Measurements from ENCODE around the gene NEK8.
"Not testable (repeated sequence)": the region's sequence is repeated elsewhere in the genome, so short reads cannot be mapped to it uniquely, and the experiment has no call there.

NEK8 gene

GRCh38 chr17:28710861-28711722 lies 17.5 kb upstream of the NEK8 start:
- DNase-seq (ENCODE audit: low read depth in 3 of 3, low spot score in 1 of 3) = peak; percentile 76 to 93 (median 80)

- DNase-seq (ENCODE audit: low read depth in 3 of 3, low spot score in 1 of 3) = no peak
These were observed 16.9 kb upstream of the NEK8 start, which contains the start of gene PROCA1 for GRCh38 chr17:28711723-28712031. Gene PROCA1 (minus strand): TSS chr17:28711888. CDS start chr17:28711660, 228 bp downstream.

DNA sequence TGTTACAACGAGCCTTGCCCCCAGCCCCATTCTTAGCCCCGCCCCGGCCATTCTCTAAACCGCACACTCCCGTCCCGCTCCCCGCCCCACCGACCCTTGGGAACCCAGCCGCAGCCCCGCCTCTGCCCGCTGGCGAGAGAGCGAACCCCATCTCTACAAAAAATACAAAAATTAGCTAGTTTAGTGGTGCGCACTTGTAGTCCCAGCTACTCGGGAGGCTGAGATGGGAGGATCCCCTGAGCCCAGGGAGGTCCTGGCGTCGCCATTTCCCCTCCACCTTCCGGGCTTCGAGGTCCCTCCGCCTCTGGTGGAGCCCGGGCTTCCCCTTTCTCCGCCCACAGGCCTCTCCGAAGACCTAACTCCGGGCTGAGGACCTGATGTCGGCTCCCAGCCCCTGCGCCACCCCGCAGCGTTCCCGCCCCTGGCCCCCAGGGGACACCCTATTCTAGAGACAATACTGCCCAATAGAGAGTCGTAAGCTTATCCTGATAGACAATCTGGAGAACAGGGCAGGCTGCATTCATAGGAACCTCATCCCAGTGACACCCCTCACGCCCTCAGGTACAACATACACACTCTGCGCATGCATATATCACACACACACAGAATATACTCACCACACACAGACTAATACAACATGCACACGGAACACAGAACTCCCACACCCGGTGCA lies 16.4 kb upstream of the NEK8 start:
- peak in 2 of 3 donors; percentile 37 to 57 for DNase-seq (ENCODE audit: low read depth in 3 of 3, low spot score in 1 of 3)

DNA sequence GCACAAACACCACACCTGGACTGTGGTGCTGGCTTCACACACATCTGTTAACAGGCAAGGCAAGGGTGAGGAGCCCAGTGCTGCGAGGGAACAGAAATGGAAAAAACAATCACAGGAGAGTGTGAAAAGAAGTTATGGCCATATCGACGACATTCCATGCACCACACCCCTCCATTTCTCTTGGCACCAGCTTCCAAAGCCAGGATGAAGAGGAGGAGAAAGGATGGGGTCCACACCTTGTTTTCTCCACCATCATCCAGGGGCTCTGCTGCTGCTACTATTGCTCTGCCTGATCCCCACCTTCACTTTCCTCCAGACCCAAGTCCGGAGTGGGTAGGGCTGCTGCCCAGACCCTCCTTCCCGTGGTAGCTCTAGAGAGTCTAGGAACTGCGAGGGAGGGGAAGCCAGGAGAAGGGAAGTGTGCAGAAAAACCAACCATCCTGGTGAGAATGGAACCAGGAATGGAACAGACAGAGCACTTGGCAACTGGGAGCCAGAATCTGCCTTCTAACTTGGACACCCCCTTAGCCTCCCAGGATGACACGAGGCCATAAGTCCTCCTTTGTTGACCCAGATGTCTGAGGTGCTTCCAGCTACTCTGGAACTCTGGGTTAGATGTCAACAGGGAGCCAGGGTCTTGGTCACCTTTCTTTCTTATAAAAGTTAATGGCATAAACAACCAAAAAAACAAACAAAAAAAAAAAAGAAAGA lies 15.7 kb upstream of the NEK8 start:
- DNase-seq (ENCODE audit: low read depth in 3 of 3, low spot score in 1 of 3) = no peak

- no peak for DNase-seq (ENCODE audit: low read depth in 3 of 3, low spot score in 1 of 3)
These were observed 14.3 kb upstream of the NEK8 start for GRCh38 chr17:28714281-28714680.

- DNase-seq (ENCODE audit: low read depth in 3 of 3, low spot score in 1 of 3) = no peak
These were observed 13.4 kb upstream of the NEK8 start for GRCh38 chr17:28715217-28715616.

- no peak for DNase-seq (ENCODE audit: low read depth in 3 of 3, low spot score in 1 of 3)
These were observed 11.6 kb upstream of the NEK8 start for GRCh38 chr17:28716740-28717577.

GRCh38 chr17:28717578-28718332 lies 10.8 kb upstream of the NEK8 start, which contains the start of gene RAB34:
Gene RAB34 (minus strand): TSS chr17:28717868. CDS start chr17:28717266, 602 bp downstream.
- DNase-seq (ENCODE audit: low read depth in 3 of 3, low spot score in 1 of 3) = no peak

- no peak for DNase-seq (ENCODE audit: low read depth in 3 of 3, low spot score in 1 of 3)
These were observed 10.1 kb upstream of the NEK8 start for GRCh38 chr17:28718333-28719020.

GRCh38 chr17:28719021-28719433 lies 9.6 kb upstream of the NEK8 start:
- no peak for DNase-seq (ENCODE audit: low read depth in 3 of 3, low spot score in 1 of 3)

GRCh38 chr17:28720247-28720996 lies 8.2 kb upstream of the NEK8 start:
- no peak for DNase-seq (ENCODE audit: low read depth in 3 of 3, low spot score in 1 of 3)

DNA sequence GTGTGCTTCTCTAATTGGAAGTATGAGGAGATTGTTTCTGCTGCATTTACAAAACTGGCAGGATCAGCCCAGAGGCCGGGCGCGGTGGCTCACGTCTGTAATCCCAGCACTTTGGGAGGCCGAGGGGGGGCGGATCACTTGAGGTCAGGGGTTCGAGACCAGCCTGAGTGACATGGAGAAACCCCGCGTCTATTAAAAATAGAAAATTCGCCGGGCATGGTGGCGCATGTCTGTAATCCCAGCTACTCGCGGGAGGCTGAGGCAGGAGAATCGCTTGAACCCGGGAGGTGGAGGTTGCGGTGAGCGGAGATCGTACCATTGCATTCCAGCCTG lies 7.6 kb upstream of the NEK8 start:
- DNase-seq (ENCODE audit: low read depth in 3 of 3, low spot score in 1 of 3) = not testable (repeated sequence)

DNA sequence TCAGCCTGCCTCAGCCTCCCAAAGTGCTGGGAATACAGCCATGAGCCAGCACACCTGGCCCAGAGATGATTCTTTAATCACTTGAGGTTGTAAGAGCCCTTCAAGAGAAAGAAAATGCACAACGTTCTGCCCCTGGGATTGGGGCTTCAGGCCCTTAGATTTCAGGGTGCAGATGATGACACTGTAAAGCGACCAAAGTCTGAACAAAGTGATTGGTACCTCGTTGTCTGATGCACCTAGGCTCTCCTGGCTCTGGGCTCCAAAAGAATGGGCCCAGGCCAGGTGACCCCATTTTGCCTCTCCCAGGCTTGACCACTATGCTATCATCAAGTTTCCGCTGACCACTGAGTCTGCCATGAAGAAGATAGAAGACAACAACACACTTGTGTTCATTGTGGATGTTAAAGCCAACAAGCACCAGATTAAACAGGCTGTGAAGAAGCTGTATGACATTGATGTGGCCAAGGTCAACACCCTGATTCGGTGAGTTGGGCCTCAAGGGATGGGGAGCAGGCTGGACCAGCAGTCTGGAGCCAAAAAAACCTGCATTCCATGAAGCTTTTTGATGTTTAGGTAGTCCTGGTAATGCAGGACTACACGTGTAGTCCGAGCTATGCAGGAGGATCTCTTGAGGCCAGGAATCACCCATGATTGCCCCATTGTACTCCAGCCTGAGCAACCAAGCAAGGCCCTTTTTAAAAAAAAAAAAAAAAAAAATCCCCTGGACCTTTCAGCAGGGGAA lies 6.0 kb upstream of the NEK8 start:
- no peak for DNase-seq (ENCODE audit: low read depth in 3 of 3, low spot score in 1 of 3)

DNA sequence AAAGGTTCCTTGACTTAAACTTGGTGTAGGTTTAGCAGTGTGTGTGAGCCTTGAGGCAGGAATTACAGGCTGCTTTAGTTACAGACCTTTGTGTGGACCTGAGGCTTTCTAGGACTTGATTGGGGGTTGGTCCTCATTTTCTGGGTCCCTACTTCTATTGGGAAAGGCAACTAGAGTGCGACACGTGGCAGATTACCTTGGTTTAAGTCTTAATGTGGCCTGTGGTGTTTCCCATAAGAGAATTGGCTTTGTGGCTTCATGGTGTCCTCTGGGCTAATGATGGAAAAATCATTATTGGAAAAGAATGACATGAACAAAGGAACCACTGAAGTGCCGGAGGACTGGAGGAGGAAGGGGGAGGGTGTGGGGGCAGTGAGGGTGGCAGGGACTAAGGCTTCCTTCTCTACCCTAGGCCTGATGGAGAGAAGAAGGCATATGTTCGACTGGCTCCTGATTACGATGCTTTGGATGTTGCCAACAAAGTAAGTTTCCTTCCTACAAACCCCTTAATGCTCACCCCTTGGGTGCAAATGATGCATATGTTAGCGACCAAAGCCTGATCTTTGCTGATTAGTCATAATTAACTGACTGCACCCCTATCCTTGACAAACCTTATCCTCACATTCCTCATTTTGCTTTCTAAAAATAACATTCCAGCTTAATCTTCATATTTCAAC lies 5.3 kb upstream of the NEK8 start:
- no peak for DNase-seq (ENCODE audit: low read depth in 3 of 3, low spot score in 1 of 3)

- DNase-seq (ENCODE audit: low read depth in 3 of 3, low spot score in 1 of 3) = not testable (repeated sequence)
These were observed 4.6 kb upstream of the NEK8 start for GRCh38 chr17:28723836-28724499.

DNA sequence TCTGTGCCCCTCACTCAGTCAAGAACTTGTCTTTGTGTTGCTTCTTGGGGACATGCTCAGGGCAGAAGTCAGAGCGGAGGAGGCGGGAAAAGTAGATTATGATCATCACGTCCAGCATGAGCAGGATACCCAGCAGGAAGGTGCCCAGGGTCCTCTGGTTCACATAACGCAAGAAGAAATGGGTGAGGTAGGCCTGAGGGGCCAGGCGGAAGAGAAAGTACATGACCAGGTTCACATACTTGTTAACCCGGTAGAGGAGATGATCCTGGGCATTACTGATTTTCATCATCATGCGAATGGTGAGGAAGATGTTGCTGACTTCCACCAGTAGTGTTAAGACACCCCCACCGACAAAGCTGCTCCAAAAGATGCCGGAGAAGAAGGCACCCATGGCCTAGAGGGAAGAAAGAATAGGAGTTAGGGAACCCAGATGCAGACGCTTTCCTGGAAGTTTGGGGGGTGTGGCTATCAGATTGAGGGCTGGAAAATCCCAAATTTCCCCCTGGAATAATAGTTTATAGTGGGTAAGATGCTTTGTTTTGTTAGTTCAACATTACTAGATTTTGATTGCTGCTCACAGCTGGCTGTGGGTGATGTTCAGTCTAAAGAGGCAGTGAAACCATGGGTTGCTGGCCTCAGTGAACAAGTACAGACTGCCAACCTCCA lies 4.0 kb upstream of the NEK8 start:
- no peak for DNase-seq (ENCODE audit: low read depth in 3 of 3, low spot score in 1 of 3)

Data from stimulated activated CD4-positive, alpha-beta T cell treated with anti-CD3 and anti-CD28 coated beads, TNF-alpha, amount 100 ng/mL, for 1 hour (primary cell).